Gastrocnemius medialis (tissue), 4 donors: ENCODE results near the gene COL19A1. TPM values are rescaled to one million over a fixed set of nuclear protein-coding genes. Genes with fewer than 3 reads are reported as not detected.
"Not testable (repeated sequence)": the region's sequence is repeated elsewhere in the genome, so short reads cannot be mapped to it uniquely, and the experiment has no call there.

Source experiments
- ATAC-seq, 2 donors: fragments of 150-250 bp; one replicate each; pipeline ENCODE4 v1.9.1; 2016
- DNase-seq, 2 donors: peaks; one replicate each; pipeline ENCODE4 v3.0.0-alpha.2; 2019
- H3K27ac ChIP-seq, 4 donors: fragments of 200-600 bp; sonication (generic); 1 replicate in 1 of 4; 2 replicates in 3 of 4; pipeline ENCODE4 v1.5.1; 2016 to 2018; ENCODE audit warnings: mild to moderate bottlenecking in 2 of 4, moderate library complexity in 1 of 4
- H3K27me3 ChIP-seq, 3 donors: fragments of 200-600 bp; sonication (generic) in 2 of 3; 1 replicate in 1 of 3; 2 replicates in 2 of 3; pipeline versions ENCODE4 v1.5.1 to v1.6.0; 2016 to 2019; ENCODE audit warnings: mild to moderate bottlenecking in 1 of 3, moderate library complexity in 1 of 3
- H3K36me3 ChIP-seq, 2 donors: fragments of 200-600 bp; sonication (generic) in 1 of 2; one replicate each; pipeline ENCODE4 v1.5.1; 2017 to 2018
- H3K4me1 ChIP-seq, 2 donors: fragments of 200-600 bp; sonication (generic) in 1 of 2; one replicate each; pipeline ENCODE4 v1.5.1; 2016 to 2017; ENCODE audit warnings: mild to moderate bottlenecking in 2 of 2
- H3K4me3 ChIP-seq, 4 donors: fragments of 200-600 bp; sonication (generic) in 3 of 4; 1 replicate in 1 of 4; 2 replicates in 3 of 4; pipeline ENCODE4 v1.5.1; 2016 to 2019; ENCODE audit warnings: mild to moderate bottlenecking in 2 of 4
- H3K9me3 ChIP-seq, 3 donors: fragments of 200-600 bp; sonication (generic) in 2 of 3; 1 replicate in 1 of 3; 2 replicates in 2 of 3; pipeline ENCODE4 v1.5.1; 2016 to 2019
- CTCF ChIP-seq, 5 experiments: fragments of 450-650 bp in 3 of 5; fragments of 200-600 bp in 2 of 5; sonication (generic) in 2 of 5; IDR thresholded peaks in 4 of 5; conservative IDR thresholded peaks in 1 of 5; 1 replicate in 4 of 5; 2 replicates in 1 of 5; pipeline ENCODE4 v1.5.1; 2016 to 2019; ENCODE audit warnings: antibody characterized with exemption in 5 of 5, mild to moderate bottlenecking in 3 of 5, moderate library complexity in 3 of 5
- POLR2A ChIP-seq, 2 donors: fragments of 450-650 bp; IDR thresholded peaks; one replicate each; pipeline ENCODE4 v1.6.1; 2017; ENCODE audit warnings: antibody characterized with exemption in 2 of 2, mild to moderate bottlenecking in 2 of 2, moderate library complexity in 2 of 2
- in situ Hi-C, 4 donors: fragments of 200-750 bp; cut with MboI; loops; one replicate each; pipeline versions ENCODE4 v1.15.0 to v1.8.0; 2017; ENCODE audit warnings: low sequenced_read_pairs in 4 of 4
- intact Hi-C: fragments of 100-400 bp; cut with DNase I; formaldehyde crosslinking; loops from one replicate; pipeline ENCODE4 v1.15.1; 2023; ENCODE audit warnings: low total_unique reads
- total RNA-seq, 4 donors: library from RNA; depleted of rRNA; stranded (reverse); fragments of >200 nt; gene quantifications; one replicate each; pipeline versions ENCODE4 v1.1.0 to v1.2.3, GENCODE V29; 2016

Gene COL19A1
- total RNA-seq, 4 donors from 2014 or later: 0.05 to 0.65 (median 0.14) TPM

DNA sequence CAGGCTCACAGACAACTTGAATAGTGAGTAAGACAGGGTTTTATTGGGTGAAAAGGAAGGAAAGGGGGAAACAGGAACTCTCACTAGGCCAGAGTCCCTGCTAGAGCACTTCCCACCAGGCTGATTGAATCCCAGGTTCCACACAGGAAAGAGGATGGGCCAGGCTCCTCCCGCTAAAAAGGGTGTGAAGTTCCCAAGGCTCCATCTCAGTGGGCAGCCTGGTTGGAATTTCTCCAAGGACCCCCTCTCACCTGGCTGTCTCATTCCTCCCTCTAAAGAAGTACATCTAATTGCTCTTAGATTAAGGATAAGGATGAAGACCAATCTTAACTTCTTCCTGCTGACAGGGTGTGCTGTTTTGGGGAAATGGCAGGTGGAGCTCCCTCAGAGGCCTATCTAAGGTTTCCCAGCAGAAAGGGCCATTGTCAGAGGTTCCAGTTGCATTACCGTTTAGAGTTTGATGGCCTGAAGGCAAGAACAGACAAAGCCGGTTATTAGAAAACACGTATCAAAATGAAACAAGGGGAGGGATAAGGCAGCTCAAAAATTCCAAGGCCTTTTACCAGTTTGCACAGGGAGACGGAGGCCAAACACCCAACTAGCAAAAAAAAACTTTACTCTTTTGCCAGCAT lies 21.5 kb downstream of the COL19A1 start:
- DNase-seq (no peak), ATAC-seq (no peak)
- Histone ChIP-seq H3K36me3 (no peaks in the 10 kb centered on the region), H3K4me3 (no peak overlapping the region), H3K27me3 (no peaks in the 10 kb centered on the region), H3K27ac (no peak overlapping the region), H3K4me1 (no peaks in the 10 kb centered on the region), H3K9me3 (no peaks in the 10 kb centered on the region)
- in situ Hi-C loops (no loop called here), intact Hi-C loops (no loop called here)
- TF ChIP-seq POLR2A (IDR thresholded peaks at IDR 0.05) (no peak), CTCF (IDR thresholded peaks at IDR 0.05 in 4 of 5, conservative IDR thresholded peaks at IDR 0.05 in 1 of 5) (no peak)

DNA sequence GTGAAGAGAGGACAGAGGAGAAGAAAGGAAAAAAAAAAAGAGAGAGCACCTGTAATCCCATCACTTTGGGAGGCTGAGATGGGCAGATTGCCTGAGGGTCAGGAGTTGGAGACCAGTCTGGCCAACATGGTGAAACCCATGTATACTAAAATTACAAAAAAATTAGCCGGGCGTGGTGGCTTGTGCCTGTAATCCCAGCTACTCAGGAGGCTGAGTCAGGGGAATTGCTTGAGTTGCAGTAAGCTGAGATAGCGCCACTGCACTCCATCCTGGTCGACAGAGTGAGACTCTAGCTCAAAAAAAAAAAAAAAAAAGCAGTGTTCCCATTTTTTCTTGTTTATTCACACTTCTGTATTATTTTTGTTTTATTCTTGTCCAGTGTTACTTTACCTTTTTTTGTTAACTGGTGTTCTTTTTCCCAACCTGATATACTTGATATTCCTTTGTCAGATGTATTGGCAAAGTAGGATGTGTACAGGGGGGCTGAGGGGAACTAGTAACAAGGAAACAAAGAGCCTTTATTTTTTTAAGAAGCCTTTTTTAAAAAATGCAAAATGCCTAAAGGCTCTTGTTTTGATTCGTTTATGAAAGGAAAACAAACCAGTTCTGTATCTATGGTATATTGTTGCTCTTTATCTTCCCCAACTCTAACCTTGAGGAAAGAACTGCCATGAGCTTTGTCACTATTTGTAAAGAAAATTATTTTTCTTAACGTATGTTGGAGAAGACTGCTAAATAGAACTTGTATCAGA lies 22.3 kb downstream of the COL19A1 start:
- Histone ChIP-seq H3K4me3 (no peak overlapping the region), H3K27me3 (no peaks in the 10 kb centered on the region), H3K9me3 (no peaks in the 10 kb centered on the region), H3K36me3 (no peaks in the 10 kb centered on the region), H3K4me1 (no peaks in the 10 kb centered on the region), H3K27ac (no peak overlapping the region)
- ATAC-seq (no peak), DNase-seq (no peak)
- intact Hi-C loops: no loop called here
- TF ChIP-seq POLR2A (IDR thresholded peaks at IDR 0.05) (no peak), CTCF (IDR thresholded peaks at IDR 0.05 in 4 of 5, conservative IDR thresholded peaks at IDR 0.05 in 1 of 5) (no peak)
- in situ Hi-C loops: no loop called here

DNA sequence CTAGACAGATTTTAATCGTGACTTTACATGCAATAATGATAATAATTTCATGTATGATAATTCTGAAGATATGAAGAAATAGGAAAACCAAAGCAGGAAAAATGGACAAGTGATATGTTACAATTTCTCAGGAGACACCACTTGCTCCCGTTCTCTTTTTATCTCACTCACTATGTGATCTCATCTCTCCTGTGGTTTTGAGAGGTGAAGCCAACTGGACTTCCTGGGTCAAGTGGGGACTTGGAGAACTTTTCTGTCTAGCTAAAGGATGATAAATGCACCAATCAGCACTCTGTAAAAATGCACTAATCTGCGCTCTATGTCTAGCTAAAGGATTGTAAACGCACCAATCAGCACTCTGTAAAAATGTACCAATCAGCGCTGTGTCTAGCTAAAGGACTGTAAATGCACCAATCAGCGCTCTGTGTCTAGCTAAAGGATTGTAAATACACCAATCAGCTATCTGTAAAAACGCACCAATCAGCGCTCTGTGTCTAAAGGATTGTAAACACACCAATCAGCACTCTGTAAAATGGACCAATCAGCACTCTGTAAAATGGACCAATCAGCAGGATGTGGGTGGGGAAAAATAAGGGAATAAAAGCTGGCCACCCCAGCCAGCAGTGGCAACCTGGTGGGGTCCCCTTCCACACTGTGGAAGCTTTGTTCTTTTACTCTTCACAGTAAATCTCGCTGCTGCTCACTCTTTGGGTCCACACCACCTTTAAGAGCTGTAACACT lies 23.0 kb downstream of the COL19A1 start:
- H3K27ac ChIP-seq, H3K4me3 ChIP-seq, DNase-seq, H3K4me1 ChIP-seq, intact Hi-C loops, in situ Hi-C loops, H3K27me3 ChIP-seq, H3K9me3 ChIP-seq, H3K36me3 ChIP-seq, ATAC-seq: not testable (repeated sequence)

- in situ Hi-C loops, ATAC-seq, H3K36me3 ChIP-seq, DNase-seq, H3K9me3 ChIP-seq, H3K27me3 ChIP-seq, H3K4me1 ChIP-seq, H3K27ac ChIP-seq, intact Hi-C loops, H3K4me3 ChIP-seq: not testable (repeated sequence)
These were observed 26.2 kb downstream of the COL19A1 start for GRCh38 chr6:69892561-69892960.

GRCh38 chr6:69893266-69893665 lies 26.9 kb downstream of the COL19A1 start:
- in situ Hi-C loops, H3K27me3 ChIP-seq, intact Hi-C loops, H3K4me1 ChIP-seq, H3K9me3 ChIP-seq, H3K27ac ChIP-seq, H3K4me3 ChIP-seq, H3K36me3 ChIP-seq, ATAC-seq, DNase-seq: not testable (repeated sequence)
